HG03159 (cell line): Measurements from ENCODE around the gene HDAC4.
"Not testable (repeated sequence)": the region's sequence is repeated elsewhere in the genome, so short reads cannot be mapped to it uniquely, and the experiment has no call there.

Experiments used
- ATAC-seq: cut with Tn5 transposase; IDR thresholded peaks from one replicate; pipeline ENCODE4 v1.9.1; 2021; ENCODE audit warnings: mild to moderate bottlenecking, moderate library complexity; ENCODE audit not compliant: unreplicated experiment

The HDAC4 gene

DNA sequence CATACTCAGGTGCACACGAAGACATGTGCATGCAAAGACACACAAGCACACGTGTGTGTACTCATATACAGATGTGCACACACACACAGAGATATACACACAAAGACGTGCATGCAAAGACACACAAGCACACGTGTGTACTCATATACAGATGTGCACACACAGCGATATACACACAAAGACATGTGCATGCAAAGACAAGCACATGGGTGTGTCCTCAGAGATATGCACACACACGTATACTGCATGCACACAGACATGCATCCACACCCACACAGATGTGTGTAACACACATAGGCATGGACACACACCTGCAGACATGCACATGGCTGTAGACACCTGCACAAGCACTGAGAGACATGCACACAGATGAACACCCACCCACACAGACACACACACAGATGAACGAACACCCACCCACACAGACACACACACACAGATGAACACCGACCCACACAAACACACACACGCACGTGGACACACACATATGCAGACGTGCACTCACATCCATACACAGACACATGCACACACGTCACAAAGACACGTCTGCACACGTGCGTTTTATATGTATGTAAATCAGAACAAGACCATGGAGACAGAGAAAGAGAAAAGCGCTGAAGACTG lies 321.0 kb downstream of the HDAC4 start:
- no peak for ATAC-seq

DNA sequence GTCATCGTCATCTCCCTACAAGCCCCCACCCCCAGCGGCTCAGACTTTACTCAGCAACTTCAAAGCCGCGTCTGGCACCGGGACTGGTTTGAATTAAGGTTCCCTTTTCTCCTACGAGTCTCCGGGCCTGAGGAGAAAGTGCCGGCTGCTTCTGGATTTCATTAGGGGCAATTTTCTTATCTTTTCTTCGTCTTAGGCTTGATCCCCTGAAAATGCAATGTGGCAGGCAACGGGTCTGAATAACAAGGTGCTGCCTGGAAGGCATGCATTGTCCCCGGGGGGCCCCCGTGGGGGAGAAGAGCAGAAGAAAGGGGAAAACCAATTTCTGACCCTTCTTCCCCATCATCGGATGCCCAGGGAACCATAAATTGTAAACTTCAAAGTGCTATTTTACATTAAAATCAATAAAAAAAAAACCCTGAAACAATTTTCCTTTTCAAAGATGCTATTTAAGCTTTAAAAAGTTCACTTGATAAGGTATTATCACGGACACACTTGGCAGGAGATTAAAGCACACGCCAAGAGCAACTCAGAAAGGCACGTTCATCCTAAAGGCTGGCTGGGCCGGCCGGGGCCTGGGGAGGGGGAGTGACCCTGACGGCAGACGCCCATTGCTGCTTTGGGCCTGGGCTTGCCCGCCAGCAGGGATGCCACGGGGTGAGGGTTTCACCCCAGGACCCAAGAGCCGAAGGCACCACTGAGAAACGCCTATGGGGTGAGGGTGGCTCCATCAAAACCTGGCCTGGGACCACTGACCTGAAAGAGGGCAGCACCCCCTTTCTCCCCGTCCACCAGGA lies 322.5 kb downstream of the HDAC4 start:
- ATAC-seq, result no peak

DNA sequence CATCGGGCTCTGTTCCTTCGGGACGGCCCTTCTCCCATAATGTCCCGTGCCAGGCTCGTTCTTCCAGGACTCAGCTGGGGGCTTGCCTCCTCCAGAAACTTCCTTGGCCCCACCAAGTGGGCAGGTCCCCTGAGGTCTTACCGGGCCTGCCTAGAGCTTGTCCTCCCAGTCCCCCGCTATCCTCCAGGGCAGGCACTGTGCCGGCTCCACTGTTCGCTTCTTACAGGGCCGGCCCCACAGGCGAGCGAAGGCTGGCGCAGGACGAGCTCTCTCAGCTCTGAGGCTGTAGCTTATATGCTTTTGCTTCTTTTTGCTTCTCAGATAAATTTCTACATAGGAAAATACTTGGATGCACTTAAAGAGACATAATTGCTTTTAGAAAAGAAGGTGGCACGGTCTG lies 323.6 kb downstream of the HDAC4 start:
- ATAC-seq, result no peak

DNA sequence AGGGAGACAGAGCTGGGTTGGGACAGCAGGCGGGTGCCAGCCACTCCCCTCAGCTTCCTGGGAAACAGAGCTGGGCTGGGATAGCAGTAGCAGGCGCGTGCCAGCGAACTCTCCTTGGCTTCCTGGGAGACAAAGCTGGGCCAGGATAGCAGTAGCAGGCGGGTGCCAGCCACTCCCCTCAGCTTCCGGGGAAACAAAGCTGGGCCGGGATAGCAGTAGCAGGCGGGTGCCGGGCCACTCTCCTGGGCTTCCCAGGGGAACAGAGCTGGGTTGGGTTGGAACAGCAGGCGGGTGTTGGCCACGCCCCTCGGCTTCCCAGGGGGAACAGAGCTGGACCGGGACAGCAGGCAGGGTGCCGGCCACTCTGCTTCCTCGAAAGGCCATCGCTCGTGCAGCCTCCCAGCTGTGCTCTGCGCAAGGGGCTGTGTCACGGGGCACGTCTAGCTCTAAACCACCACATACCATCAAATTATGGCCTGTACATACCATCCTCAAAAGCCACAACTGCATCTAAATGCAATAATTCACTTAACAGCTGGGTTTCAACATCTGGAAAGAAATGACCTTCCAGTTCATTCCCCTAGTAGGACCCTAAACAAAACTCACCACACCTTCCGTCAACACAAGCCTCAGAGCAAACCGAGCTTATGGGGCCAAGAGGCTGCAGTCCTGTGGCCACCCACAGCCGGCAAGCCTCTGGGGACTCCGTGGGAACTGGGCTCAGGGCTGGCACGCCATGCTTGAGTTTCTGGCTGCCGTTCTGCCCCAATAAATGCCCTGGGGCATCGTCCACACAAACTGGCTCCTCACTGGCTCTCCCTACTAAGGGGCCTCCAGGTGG lies 324.7 kb downstream of the HDAC4 start:
- no peak for ATAC-seq

DNA sequence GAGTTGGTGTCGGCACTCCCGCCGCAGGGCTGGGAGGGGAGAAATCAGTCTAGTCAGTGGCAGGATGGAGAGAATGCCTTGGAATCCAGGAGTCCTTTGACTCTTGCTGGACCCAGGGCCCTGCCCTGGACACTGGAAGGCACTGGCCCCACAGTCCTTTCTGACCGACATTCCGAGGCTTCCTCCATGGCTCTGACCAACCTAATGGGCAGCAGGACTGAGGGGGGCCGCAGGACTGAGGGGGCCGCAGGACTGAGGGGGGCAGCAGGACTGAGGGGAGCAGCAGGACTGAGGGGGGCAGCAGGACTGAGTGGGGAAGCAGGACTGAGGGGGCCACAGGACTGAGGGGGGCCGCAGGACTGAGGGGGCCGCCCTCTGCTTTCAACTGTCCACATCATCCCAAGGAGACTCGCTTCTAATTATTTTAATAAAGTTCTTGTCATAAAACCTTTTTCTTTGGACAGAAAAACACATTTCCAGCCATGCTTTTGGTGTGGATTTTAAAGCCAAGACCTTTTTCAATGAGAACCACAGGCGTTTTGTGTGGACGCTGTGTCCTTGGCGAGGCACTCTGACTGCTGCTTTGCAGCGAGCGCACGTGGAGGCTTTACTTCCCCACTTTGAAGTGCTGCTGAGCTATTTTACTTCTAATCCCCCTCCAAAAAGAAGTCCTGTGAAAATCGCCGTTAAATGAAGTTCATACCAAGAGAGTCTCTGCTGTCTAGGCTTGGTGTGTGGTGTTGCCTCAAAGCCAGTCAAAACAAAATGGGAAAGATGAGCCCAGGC lies 326.9 kb downstream of the HDAC4 start:
- ATAC-seq, result no peak

DNA sequence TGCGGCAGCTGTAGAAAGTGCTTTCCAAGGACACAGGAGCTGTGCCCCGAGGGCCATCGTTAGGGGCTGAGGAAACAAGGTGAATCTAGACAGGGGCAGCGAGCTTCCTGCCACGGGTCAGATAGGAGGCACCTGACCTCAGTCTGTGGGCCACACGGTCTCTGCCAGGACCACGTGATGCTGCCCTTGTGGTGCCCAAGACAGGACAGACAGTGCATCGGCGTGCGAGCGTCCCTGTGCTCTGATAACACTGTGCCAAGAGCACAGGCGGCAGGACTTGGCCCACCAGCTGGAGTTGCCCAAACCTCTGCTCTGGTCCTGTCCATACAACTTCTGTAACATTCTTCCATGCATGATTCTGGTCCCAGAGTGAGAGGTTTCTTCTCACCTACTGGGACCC lies 327.6 kb downstream of the HDAC4 start:
- ATAC-seq, result no peak

DNA sequence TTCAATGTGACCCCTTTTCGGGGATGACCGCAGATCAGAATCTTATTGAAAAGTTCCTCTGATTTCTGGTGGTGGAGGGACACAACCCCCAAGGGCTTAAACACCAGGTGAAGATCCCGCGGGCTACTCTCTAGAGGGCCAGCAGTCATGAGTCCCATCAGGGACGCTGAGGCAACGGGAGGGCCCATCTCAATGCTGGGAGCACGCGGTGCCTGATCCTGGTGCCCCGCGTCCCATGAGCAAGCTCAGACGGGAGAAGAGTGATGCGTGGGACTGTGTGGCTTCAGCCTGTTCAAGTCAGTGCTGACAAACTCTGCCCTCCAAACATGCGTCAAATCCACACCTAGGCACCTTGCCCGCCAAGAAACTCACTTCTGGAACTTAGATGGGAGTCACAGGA lies 328.0 kb downstream of the HDAC4 start:
- no peak for ATAC-seq

DNA sequence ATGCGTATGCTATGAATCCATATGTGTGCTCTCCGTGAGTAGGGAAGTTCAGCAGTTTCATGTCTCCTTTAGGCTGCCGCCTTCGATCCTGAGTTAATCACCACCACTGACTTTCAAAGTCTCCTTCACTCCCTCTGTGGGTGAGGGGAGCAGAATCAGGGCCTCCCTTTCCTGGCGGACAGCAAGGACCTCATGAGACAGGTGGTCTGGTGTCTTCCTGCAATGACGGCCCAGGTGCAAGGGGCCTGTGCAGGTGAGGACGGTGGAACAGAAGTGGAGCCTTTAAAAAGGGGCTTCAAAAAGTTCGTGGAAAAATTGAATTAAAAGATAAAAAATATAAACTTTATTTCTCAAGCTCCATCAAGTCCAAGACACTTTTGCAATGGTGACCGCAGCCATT lies 330.4 kb downstream of the HDAC4 start:
- no peak for ATAC-seq

DNA sequence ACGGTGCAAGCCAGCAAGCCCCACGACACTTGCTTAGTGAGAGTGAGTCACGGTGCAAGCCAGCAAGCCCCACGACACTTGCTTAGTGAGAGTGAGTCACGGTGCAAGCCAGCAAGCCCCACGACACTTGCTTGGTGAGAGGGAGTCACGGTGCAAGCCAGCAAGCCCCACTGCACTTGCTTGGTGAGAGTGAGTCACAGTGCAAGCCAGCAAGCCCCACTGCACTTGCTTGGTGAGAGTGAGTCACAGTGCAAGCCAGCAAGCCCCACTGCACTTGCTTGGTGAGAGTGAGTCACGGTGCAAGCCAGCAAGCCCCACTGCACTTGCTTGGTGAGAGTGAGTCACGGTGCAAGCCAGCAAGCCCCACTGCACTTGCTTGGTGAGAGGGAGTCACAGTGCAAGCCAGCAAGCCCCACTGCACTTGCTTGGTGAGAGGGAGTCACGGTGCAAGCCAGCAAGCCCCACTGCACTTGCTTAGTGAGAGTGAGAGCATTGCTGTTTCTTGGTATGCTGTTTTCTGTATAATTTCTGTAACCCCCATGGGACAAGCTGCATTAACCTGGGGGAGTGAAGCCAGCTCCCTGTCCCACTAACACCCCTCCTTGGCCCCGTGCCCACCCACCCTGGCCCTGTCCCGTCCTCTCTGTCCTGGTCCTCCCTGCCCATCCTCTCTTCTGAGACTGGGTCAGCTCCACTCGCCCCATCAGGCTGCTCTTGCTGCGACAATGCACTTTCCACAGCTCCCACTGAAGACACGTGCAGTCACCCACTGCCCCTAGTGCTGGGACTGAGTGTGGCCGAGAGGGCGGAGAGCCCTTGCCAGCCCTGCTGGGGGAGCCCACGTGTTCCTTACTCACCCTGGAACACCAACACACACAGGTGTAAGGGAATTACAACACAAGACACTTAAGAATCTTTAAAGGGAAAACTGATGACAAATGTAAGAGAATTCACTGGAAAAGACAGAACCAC lies 331.2 kb downstream of the HDAC4 start:
- ATAC-seq, result not testable (repeated sequence)

DNA sequence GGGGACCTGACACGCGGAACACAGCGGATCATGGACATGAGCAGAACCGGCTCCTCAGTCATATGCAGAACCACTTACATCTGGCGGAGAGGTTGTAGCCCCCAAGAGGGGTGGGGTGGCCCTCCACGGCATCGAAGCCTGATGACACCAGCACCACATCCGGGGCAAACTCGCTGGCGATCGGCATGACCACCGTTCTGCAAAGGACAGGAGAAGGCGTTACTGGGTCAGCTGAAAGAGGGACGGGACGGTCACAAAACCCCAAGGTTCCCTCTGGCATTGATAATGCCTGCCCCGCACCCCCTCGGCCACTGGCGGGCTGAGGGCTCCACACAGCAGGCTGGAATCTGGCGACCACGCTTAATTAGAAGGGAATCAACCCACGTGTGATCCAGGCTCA lies 332.4 kb downstream of the HDAC4 start:
- no peak for ATAC-seq

DNA sequence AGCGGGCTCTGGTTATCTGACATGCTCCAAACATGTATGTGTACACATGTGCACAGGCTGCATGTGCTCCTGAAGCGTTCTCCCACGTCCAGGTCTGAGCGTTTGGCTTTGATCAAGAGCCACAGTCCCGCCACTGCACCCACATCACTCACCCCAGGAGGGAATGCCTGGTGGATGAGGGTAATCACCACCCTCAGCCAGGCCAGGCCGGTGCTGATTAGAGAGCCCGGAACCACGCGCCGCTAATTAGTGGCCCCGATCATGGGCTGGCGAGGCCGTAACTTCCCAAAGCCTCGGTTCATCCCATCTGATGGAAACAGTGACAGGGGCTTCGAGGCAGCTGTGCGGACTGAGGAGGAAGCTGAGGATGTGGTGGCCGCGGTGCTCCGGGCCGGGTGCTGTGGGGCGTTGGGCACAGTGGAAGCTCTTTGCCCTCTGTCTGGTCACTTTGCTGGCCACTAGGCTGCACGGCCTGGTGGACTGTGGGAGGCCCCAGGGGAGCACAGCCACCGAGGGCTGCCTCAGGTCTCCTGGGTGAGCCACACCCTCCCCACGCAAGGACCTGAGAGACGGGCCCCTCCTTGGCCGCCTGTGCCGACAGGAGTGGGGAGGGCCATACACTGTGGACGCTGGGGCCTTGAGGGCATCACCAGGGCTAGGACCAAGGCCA lies 333.5 kb downstream of the HDAC4 start:
- ATAC-seq, result no peak

DNA sequence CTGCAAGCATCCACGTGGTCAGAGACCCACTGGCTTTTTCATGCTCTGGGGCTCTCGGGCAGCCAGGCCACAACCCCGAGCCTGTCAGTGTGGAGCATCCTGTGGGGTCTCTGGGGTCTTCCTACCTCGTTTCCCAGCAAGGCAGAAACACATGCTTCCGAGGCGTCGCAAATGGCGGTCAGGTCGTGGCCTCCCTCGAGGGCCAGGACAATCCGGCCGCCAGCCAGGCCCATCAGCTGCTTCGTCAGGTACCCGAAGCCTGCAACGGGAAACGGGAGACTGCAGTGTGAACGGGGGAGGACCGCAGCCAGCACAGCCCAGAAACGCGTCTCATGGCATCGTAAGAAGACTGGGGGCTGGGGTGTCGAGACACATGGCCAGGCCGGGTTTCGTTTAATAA lies 334.2 kb downstream of the HDAC4 start:
- no peak for ATAC-seq

DNA sequence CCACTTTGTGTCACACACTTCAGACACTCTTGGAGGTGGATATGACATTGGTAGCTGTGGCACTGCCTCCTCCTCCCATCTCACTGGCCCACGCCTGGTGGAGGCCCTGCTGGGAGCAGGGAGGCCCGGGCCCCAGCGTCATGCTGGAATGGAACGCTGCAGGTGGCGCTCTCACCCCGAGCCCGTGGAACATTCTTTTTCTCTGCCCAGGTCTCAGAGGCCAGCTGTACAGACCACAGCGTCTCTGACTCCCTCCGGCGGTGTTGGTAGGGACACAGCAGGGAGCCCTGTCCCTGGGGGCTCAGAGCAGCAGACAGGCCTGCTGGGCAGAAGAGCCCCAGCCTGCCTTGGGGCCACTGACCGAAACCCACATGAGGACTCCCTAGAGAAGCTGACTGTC lies 334.9 kb downstream of the HDAC4 start:
- ATAC-seq, result no peak

DNA sequence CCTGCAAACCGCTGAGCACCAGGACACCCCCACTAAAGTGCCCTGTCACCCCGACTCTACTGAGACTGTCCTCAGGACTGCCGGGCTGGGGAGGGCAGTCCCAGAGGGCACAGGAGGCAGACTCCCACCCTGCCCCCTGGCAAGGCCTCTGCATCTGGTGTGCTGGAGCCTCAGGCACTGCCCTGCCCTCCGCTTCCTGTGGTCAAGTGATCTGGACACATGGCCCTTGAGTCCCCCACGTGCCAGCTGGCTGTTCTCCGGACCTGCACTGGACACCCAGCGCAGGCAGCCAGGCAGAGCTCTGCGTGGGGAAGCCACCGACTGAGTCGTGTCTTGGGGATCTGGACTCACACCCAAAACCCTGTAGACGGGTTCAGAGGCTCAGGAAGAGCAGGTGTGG lies 335.3 kb downstream of the HDAC4 start:
- no peak for ATAC-seq

DNA sequence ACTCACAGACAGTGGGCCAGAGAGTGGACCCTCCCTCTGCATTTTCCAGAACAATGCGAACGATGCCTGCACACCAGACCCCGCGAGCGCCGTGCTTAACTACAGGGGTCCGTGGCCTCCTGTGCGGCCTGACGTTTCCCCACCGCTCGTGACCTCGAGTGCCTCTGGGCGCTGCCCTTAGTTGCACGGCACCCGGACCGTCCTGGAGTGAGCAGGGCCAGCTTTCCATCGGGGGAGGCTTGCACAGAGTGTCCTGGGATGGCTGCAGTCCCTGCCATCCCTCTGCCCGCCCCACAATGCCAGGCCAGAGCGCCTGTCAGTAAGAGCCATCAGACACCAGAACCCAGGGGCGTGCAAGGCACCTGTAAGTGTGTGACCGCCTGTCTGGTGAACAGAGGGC lies 335.9 kb downstream of the HDAC4 start:
- ATAC-seq, result no peak

DNA sequence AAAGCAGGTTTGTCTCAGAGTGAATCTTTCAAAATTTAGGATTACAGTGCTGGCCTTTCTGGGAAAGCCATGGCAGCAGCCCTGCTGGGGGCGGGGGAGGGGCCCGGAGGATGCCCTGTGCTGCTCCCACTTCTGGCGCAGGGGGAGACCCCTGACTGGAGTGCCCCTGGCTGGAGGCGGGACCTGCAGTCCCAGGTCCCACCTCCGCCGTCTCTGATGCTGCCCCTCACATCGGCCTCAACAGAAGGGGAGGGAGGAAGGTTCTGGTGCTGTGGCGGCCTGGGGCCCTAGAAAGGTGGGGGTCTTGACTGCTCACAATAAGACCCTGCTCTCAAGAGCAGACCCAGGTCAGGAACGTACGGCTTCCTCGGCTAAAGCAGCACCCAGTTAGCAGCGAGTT lies 336.6 kb downstream of the HDAC4 start:
- no peak for ATAC-seq

DNA sequence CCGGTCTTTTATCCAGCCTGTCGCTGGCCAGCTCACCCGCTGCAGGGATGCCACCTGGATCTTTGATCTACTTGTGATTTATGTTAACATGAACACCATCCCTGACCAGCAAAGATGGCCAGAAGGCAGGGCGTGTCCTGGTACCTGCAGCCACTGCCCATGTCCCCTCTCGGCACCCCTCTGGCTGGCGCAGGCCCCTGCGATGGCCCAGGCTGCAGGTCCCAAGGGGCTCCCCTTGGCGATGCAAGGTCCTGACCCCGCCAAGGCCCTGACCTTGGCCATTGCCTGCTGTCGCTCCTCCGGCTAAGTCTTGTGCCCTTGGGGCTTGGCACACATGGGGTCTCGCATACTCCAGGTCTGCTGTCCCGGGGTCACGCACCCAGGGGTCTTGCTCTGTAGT lies 338.1 kb downstream of the HDAC4 start:
- no peak for ATAC-seq

DNA sequence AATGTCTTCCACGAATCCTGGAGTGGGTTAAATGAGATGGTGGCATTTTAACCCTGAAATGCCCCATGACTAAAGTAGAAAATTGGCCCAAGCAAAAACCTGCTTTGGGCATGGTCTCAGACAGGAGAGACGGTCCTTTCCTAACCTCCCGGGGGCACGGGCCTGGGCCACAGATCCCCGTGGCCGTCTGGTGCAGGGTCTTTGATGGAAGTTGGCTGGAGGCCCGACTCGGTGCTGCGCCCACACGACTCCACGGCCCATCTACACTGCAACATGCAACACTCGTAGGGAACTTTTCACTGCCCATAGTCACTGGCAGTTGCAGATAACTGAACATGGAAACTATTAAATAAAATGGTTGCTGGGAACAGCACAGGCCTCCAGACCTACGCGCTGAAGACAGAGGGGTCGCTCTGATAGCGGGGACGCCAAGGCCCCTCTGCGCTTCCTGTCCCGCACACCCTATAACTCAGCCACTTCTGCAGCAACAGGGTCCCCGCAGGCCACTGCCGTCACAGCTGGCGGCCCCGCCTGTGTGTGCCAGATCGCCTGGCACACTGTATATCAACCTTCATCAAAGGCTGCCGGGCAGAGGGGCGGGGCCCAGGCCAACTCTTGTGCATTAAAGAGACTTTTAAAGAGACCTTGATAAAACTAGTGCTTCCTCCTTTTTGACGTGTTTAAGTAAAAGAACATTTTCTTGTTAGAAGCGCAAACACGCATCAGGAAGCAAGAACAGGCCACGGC lies 338.8 kb downstream of the HDAC4 start:
- no peak for ATAC-seq
